Pancreas (tissue), 10 donors: ENCODE measurements around the gene DSCAML1. TPM values are rescaled to one million over a fixed set of nuclear protein-coding genes. Genes with fewer than 3 reads are reported as not detected.
A peak's percentile ranks its signal among the peaks of the same experiment; 100 is the strongest.

Experiments
- ATAC-seq, 4 donors: fragments of 200-7000 bp; cut with Tn5 transposase; one replicate each; pipeline versions ENCODE4 v1.8.0 to v1.9.1; 2020; ENCODE audit warnings: mild to moderate bottlenecking in 4 of 4, moderate library complexity in 4 of 4
- DNase-seq, 6 donors: peaks; one replicate each; pipeline ENCODE4 v3.0.0-alpha.2; 2020
- FAIRE-seq: peaks from 2 replicates; lab custom pipeline; 2012; peaks lifted over from hg19 to GRCh38; lab: Jason Lieb, UNC
- H3K27ac ChIP-seq, 4 donors: fragments of 200-600 bp; sonication (generic); 1 replicate in 3 of 4; 2 replicates in 1 of 4; pipeline versions ENCODE4 v1.5.0 to v1.8.0; 2020
- H3K27me3 ChIP-seq, 4 donors: fragments of 200-600 bp; one replicate each; pipeline ENCODE4 v1.8.0; 2021
- H3K36me3 ChIP-seq, 3 donors: fragments of 200-600 bp; sonication (generic) in 1 of 3; one replicate each; pipeline versions ENCODE4 v1.5.0 to v1.8.0; 2020 to 2021
- H3K4me1 ChIP-seq, 3 donors: fragments of 200-600 bp; one replicate each; pipeline ENCODE4 v1.8.0; 2021
- H3K4me3 ChIP-seq, 4 donors: fragments of 200-600 bp; sonication (generic) in 2 of 4; one replicate each; pipeline versions ENCODE4 v1.5.0 to v1.8.0; 2020 to 2021
- H3K9me3 ChIP-seq, 4 donors: fragments of 200-600 bp; one replicate each; pipeline ENCODE4 v1.8.0; 2021
- CTCF ChIP-seq, 4 donors: fragments of 200-600 bp; sonication (generic) in 3 of 4; IDR thresholded peaks; one replicate each; pipeline versions ENCODE4 v1.5.0 to v1.8.0; 2021; ENCODE audit warnings: antibody characterized with exemption in 4 of 4
- WGBS, 2 donors: extraction: QIAGEN DNeasy Blood & Tissue Kit; methylation state at CpG; one replicate each; pipeline ENCODE4 v1.1.7; 2013; 5-methylcytosine and 5-hydroxymethylcytosine counted together
- intact Hi-C, 3 donors: fragments of 100-400 bp; cut with DNase I; formaldehyde crosslinking; loops; one replicate each; pipeline versions ENCODE4 v1.11.1 to v1.14.2; 2022
- polyA plus RNA-seq, 2 donors: library from polyadenylated mRNA; stranded (reverse); fragments of 200-250 nt; gene quantifications; one replicate each; pipeline ENCODE4 v1.2.3, GENCODE V29; 2013
- total RNA-seq, 6 donors: library from RNA; stranded (reverse); fragmentation: NEBNext Ultra II Directional in 4 of 6; extraction: Animal tissue kit (Norgen Biotek cat#: 25700) in 4 of 6; gene quantifications; one replicate each; pipeline versions ENCODE4 v1.2.1 to v1.2.4, GENCODE V29; 2021 to 2023
- donor health status: healthy with polysubstance abuse.
- donor health status: DM: no; HTN: no; CAD: no; lungs with moderate emphysema.
- donor health status: DM: no; HTN: no; CAD: no.
- donor health status: control.
- donor health status: control.
- donor health status: Bipolar disorder and iron deficiency.
- donor health status: DM: yes; HTN: yes; CAD: no.
- donor health status: DM: no; HTN: no; CAD: no.
- donor health status: DM: no; HTN: no; CAD: no.
- donor health status: DM: yes; HTN: yes; CAD: no.

Gene DSCAML1
- total and polyA plus RNA-seq, 8 donors = 0.69 to 2.7 (median 1.8) TPM

DNA sequence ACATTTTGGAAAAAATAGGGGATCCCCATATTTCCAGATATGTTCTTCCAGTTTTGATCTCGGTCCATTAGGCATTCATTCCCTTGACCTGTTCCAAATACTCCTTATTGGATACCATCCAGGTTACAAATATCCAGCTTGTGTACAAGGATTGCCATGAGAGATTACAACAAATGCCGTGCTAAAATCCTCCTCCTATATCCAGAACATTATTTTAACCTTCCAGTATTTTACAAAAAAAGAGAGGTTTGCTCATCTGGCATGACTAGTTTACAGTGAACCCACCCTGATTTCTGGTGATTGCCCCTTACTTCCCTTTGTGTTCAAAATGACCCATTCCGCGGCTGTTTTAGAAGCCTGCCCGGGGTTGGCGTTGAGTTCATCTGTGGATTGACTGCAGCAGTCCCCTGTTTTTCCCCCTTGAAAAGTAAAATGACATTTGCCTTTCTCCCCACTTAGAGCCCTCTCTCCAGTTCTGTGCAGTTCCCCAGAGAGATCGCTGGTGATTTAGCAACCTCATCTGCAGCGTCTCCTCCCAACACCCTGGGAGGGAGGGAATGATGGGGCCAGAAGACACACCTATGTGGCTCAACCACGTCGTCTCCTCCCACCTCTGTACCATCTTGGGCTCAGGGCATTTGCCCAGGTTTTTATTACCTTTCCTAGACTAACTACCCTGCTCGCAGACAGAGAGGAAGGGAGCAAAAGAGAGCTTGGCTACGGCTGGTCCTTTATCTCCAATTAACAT lies 73.6 kb downstream of the DSCAML1 start:
- TF ChIP-seq CTCF (IDR thresholded peaks at IDR 0.05) = no peak
- H3K4me3 ChIP-seq = no peak overlapping the region
- FAIRE-seq = no peak
- 60 to 61% methylated on average over 12 of the region's 12 CpGs for WGBS, 2 donors
- H3K27me3 ChIP-seq = no peaks in the 10 kb centered on the region
- no peaks in the 10 kb centered on the region for H3K9me3 ChIP-seq
- intact Hi-C loops = no loop called here
- peak in 2 of 4 donors; percentile 68 to 72 for ATAC-seq
- H3K4me1 ChIP-seq = no peaks in the 10 kb centered on the region
- DNase-seq = no peak
- H3K27ac ChIP-seq = no peak overlapping the region
- no peaks in the 10 kb centered on the region for H3K36me3 ChIP-seq

DNA sequence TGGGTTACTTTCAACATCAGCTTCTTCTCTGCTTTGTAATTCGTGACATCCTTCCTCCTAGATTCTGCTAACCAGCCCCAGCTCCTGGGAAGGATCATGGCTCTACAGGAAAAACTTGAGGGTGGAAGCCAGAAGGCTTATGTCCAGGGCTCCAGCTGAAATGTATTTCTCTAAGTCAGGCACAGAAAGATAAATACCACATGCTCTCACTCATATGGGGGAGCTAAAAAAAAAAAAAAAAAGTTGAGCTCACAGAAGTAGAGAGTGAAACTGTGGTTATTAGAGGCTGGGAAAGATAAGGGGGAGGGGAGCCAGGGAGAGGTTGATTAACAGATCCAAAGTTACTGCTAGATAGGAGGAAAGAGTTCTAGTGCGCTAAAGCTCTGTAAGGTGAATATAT lies 74.9 kb downstream of the DSCAML1 start:
- intact Hi-C loops = no loop called here

DNA sequence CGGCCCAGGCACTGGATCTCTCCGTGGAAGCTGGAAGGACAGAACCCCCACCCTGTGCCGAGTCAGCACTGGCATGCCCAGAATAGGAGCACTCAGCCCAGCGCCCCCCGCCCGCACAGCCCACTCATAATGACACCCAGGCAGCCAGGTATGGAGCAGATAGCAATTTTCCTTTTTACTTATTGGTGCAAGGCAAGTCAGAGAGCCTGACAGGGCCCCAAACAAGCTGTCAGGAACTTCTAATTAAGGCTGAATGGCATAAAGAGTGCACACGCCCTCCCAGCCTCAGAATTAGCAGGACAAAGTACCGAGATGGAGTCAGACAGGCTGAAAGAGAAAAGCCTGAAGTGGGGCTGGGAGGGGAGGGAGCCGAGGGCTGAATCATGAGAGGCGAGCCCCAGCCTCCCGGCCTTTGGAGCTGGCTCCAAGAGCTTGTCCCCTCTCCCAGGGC lies 76.9 kb downstream of the DSCAML1 start:
- ATAC-seq (no peak), FAIRE-seq (no peak), DNase-seq (no peak)
- H3K27ac ChIP-seq = no peak overlapping the region
- no peaks in the 10 kb centered on the region for H3K36me3 ChIP-seq
- no peak overlapping the region for H3K4me3 ChIP-seq
- H3K27me3 ChIP-seq = no peaks in the 10 kb centered on the region
- intact Hi-C loops = no loop called here
- 65% methylated on average over 11 of the region's 11 CpGs for WGBS, 2 donors
- H3K9me3 ChIP-seq = no peaks in the 10 kb centered on the region
- TF ChIP-seq CTCF (IDR thresholded peaks at IDR 0.05) = no peak
- H3K4me1 ChIP-seq = no peaks in the 10 kb centered on the region

More for the DNA sequence above, 74.9 kb downstream of the DSCAML1 start:
- no peaks in the 10 kb centered on the region for H3K27me3 ChIP-seq
- WGBS, 2 donors = 68 to 73% methylated on average over 2 of the region's 2 CpGs
- ATAC-seq = no peak
- H3K36me3 ChIP-seq = no peaks in the 10 kb centered on the region
- H3K4me1 ChIP-seq = no peaks in the 10 kb centered on the region
- no peak for DNase-seq
- H3K27ac ChIP-seq = no peak overlapping the region
- no peaks in the 10 kb centered on the region for H3K9me3 ChIP-seq
- FAIRE-seq = no peak
- H3K4me3 ChIP-seq = no peak overlapping the region
- no peak for TF ChIP-seq CTCF (IDR thresholded peaks at IDR 0.05)

- no peak for FAIRE-seq
- H3K4me3 ChIP-seq = no peak overlapping the region
- no peak for TF ChIP-seq CTCF (IDR thresholded peaks at IDR 0.05)
- DNase-seq = no peak
- H3K27me3 ChIP-seq = no peaks in the 10 kb centered on the region
- H3K9me3 ChIP-seq = no peaks in the 10 kb centered on the region
- WGBS, 2 donors = 73 to 89% methylated on average over 4 of the region's 4 CpGs
- H3K4me1 ChIP-seq = no peaks in the 10 kb centered on the region
- no peak for ATAC-seq
- intact Hi-C loops = no loop called here
- H3K36me3 ChIP-seq = no peaks in the 10 kb centered on the region
- H3K27ac ChIP-seq = no peak overlapping the region
Measured at GRCh38 chr11:117719480-117719879, 77.5 kb downstream of the DSCAML1 start.
